ENCODE data around the gene ALS2CL. TPM values are rescaled to one million over a fixed set of nuclear protein-coding genes. Genes with fewer than 3 reads are reported as not detected.

Gene ALS2CL
- total RNA-seq, 1 experiment from 2014 or later, result 11.2 TPM

DNA sequence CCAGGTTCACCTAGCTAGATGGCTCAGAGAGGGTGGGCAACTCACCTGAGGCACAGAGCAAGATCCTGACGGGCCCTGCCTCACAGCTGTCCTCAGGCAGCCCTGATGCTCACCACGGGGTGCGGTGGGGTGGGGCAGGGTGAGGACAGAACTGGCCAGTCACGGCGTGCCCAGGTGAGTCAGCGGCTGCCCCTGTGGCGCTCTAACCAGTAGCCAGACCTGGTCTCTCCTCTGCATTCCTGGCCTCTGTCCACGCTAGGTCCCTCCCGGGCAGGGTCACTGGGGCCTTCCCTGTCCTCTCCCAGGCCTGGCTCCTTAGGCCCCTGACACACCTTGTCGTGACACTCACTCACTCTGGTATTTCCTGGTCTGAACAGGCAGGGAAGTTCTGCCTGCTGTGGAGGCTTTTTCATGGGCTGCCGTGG is 901 bp downstream of the ALS2CL start:
- intact Hi-C loops (cut with micrococcal nuclease; ENCODE audit: unreplicated experiment), result loop anchor here (10.0 kb wide), 1 partner anchor 108 kb away; no protein-coding TSS in a partner anchor
- Histone ChIP-seq H3K27me3 (replicated peaks; ENCODE audit: control insufficient read depth, insufficient read depth, low read length) (no peaks in the 10 kb centered on the region), H3K4me3 (ENCODE audit: low read depth, low read length) (peak overlapping the region; percentile 44), H3K36me3 (ENCODE audit: control insufficient read depth, insufficient read depth, low read length) (no peaks in the 10 kb centered on the region), H3K4me1 (peaks cover 9% of the 10 kb centered on the region; the same call in 1 of the 2 replicates), H3K9me3 (no peaks in the 10 kb centered on the region)
- POLR2A ChIA-PET, result interaction anchor here (0.6 kb wide), 1 partner anchor 155 kb away, joined by 3 read pairs; no protein-coding TSS in a partner anchor
- peak overlapping the region; percentile 94 for H3K27ac Mint-ChIP-seq (ENCODE audit: unreplicated experiment)
- CTCF ChIA-PET, result interaction anchor here (0.6 to 1.3 kb wide), 4 partner anchors 168 to 1133 kb away, joined by 3 to 7 read pairs (median 4); no protein-coding TSS in a partner anchor
- H3K27me3 Mint-ChIP-seq (ENCODE audit: insufficient read depth, unreplicated experiment), result no peaks in the 10 kb centered on the region
- no peaks in the 10 kb centered on the region for H3K9me3 Mint-ChIP-seq (ENCODE audit: unreplicated experiment)
- peaks cover 16% of the 10 kb centered on the region for H3K4me1 Mint-ChIP-seq (ENCODE audit: low read depth, unreplicated experiment)
- peak; percentile 72 to 85 for DNase-seq
- H3K36me3 Mint-ChIP-seq (ENCODE audit: insufficient read depth, unreplicated experiment), result peaks cover 9% of the 10 kb centered on the region
- H3K4me3 Mint-ChIP-seq (ENCODE audit: unreplicated experiment), result peak overlapping the region; percentile 98
- BruUV-seq (replicated peaks), result no TSS peak
- TF ChIP-seq, protein P1, sequence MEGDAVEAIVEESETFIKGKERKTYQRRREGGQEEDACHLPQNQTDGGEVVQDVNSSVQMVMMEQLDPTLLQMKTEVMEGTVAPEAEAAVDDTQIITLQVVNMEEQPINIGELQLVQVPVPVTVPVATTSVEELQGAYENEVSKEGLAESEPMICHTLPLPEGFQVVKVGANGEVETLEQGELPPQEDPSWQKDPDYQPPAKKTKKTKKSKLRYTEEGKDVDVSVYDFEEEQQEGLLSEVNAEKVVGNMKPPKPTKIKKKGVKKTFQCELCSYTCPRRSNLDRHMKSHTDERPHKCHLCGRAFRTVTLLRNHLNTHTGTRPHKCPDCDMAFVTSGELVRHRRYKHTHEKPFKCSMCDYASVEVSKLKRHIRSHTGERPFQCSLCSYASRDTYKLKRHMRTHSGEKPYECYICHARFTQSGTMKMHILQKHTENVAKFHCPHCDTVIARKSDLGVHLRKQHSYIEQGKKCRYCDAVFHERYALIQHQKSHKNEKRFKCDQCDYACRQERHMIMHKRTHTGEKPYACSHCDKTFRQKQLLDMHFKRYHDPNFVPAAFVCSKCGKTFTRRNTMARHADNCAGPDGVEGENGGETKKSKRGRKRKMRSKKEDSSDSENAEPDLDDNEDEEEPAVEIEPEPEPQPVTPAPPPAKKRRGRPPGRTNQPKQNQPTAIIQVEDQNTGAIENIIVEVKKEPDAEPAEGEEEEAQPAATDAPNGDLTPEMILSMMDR (IDR thresholded peaks at IDR 0.05; ENCODE audit: insufficient read depth in 1 of 2, low read depth in 1 of 2, low read length in 1 of 2, severe bottlenecking in 1 of 2, unreplicated experiment in 1 of 2), result no peak

DNA sequence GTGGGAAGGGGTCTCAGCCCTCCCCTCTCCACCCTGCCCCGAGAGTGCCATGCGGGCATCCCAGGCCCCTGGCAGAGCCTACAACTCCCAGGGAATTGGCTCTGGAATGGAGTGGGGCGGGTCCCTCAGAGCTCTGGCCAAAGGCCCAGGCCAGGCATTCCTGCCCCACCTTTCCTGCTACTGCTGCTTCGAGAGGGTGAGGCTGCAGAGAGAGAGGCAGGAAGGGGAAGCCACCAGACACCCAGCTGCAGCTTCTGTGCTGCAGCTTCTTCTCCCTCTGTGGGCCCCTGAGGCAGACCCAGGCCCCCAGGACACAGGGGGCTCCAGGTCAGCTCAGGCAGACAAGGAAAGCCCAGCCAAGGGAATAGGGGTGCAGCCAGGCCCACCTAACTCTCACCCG is 2.7 kb downstream of the ALS2CL start:
- no peak for DNase-seq
- H3K27me3 ChIP-seq (replicated peaks; ENCODE audit: control insufficient read depth, insufficient read depth, low read length), result no peaks in the 10 kb centered on the region
- H3K9me3 ChIP-seq, result no peaks in the 10 kb centered on the region
- TF ChIP-seq, protein P1 (IDR thresholded peaks at IDR 0.05; ENCODE audit: insufficient read depth in 1 of 2, low read depth in 1 of 2, low read length in 1 of 2, severe bottlenecking in 1 of 2, unreplicated experiment in 1 of 2), result no peak
- no peak overlapping the region for H3K4me3 Mint-ChIP-seq (ENCODE audit: unreplicated experiment)
- H3K4me3 ChIP-seq (ENCODE audit: low read depth, low read length), result no peak overlapping the region
- H3K36me3 ChIP-seq (ENCODE audit: control insufficient read depth, insufficient read depth, low read length), result no peaks in the 10 kb centered on the region
- CTCF ChIA-PET, result no interaction called here
- no peaks in the 10 kb centered on the region for H3K27me3 Mint-ChIP-seq (ENCODE audit: insufficient read depth, unreplicated experiment)
- peaks cover 16% of the 10 kb centered on the region for H3K4me1 Mint-ChIP-seq (ENCODE audit: low read depth, unreplicated experiment)
- H3K4me1 ChIP-seq, result peaks cover 9% of the 10 kb centered on the region; the same call in 1 of the 2 replicates
- no peaks in the 10 kb centered on the region for H3K9me3 Mint-ChIP-seq (ENCODE audit: unreplicated experiment)
- peaks cover 9% of the 10 kb centered on the region for H3K36me3 Mint-ChIP-seq (ENCODE audit: insufficient read depth, unreplicated experiment)
- intact Hi-C loops (cut with micrococcal nuclease; ENCODE audit: unreplicated experiment), result loop anchor here (10.0 kb wide), 1 partner anchor 106 kb away; no protein-coding TSS in a partner anchor
- H3K27ac Mint-ChIP-seq (ENCODE audit: unreplicated experiment), result no peak overlapping the region
- no TSS peak for BruUV-seq (replicated peaks)
- POLR2A ChIA-PET, result no interaction called here

DNA sequence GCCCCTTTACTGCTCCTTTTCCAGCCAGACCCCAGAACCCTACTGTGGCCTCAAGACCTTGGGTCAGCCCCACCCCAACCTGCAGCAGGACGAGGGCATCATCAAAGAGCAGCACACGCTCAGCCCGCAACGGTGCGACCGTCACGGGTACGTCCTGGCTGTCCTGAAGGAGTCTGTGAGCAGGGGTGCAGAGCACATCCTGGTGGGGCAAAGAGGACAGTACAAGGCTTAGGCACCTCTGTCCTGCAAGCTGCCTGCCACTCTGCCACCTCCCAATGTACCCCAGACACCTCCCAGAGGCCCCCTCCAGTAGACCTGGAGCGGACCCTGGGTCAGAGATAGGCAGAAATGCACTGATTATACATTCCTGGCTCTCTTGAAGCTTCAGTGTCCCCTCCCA is 8.0 kb downstream of the ALS2CL start:
- H3K36me3 Mint-ChIP-seq (ENCODE audit: insufficient read depth, unreplicated experiment), result no peaks in the 10 kb centered on the region
- ChIA-PET CTCF (no interaction called here), POLR2A (no interaction called here)
- H3K27ac Mint-ChIP-seq (ENCODE audit: unreplicated experiment), result no peak overlapping the region
- Histone ChIP-seq H3K27me3 (replicated peaks; ENCODE audit: control insufficient read depth, insufficient read depth, low read length) (no peaks in the 10 kb centered on the region), H3K9me3 (no peaks in the 10 kb centered on the region), H3K4me3 (ENCODE audit: low read depth, low read length) (no peak overlapping the region), H3K4me1 (no peaks in the 10 kb centered on the region), H3K36me3 (ENCODE audit: control insufficient read depth, insufficient read depth, low read length) (no peaks in the 10 kb centered on the region)
- no peak for DNase-seq
- H3K9me3 Mint-ChIP-seq (ENCODE audit: unreplicated experiment), result no peaks in the 10 kb centered on the region
- TF ChIP-seq, protein P1 (IDR thresholded peaks at IDR 0.05; ENCODE audit: insufficient read depth in 1 of 2, low read depth in 1 of 2, low read length in 1 of 2, severe bottlenecking in 1 of 2, unreplicated experiment in 1 of 2), result no peak
- BruUV-seq (replicated peaks), result no TSS peak
- intact Hi-C loops (cut with micrococcal nuclease; ENCODE audit: unreplicated experiment), result no loop called here
- H3K4me1 Mint-ChIP-seq (ENCODE audit: low read depth, unreplicated experiment), result no peaks in the 10 kb centered on the region
- no peak overlapping the region for H3K4me3 Mint-ChIP-seq (ENCODE audit: unreplicated experiment)
- no peaks in the 10 kb centered on the region for H3K27me3 Mint-ChIP-seq (ENCODE audit: insufficient read depth, unreplicated experiment)

All from Caco-2 (cell line).